ENCODE measurements around the gene HOMEZ. TPM values are rescaled to one million over a fixed set of nuclear protein-coding genes. Genes with fewer than 3 reads are reported as not detected.

The HOMEZ gene
- total and polyA plus RNA-seq, 2 of the 8 experiments (the other 6 are each of a cell fraction or from before 2014, with no cell fraction given), result 9.1 to 15.9 TPM

- no peak for FAIRE-seq
- H3K14ac ChIP-seq (ENCODE audit: insufficient read length), result no peak overlapping the region
- CTCF ChIA-PET (ENCODE audit: partially characterized antibody), result interaction anchor here (0.6 to 2.4 kb wide), 17 partner anchors 13 to 417 kb away, joined by 3 to 9 read pairs (median 4); no protein-coding TSS in a partner anchor
- H4K8ac ChIP-seq (ENCODE audit: extremely low read depth, insufficient read depth, low read length), result peak overlapping the region; percentile 88
- WGBS, 2 experiments (ENCODE audit: extremely low coverage in 1 of 2, insufficient coverage in 1 of 2, insufficient read length in 1 of 2, insufficient replicate concordance in 2 of 2, low coverage in 1 of 2, low lambda C conversion rate in 2 of 2, missing lambda C conversion rate in 1 of 2), result 2% methylated on average over 78 of the region's 87 CpGs; no CpG with 5 or more reads in 1 of the 2 experiments
- H3K79me1 ChIP-seq (ENCODE audit: low read depth, low read length), result no peaks in the 10 kb centered on the region
- no peaks in the 10 kb centered on the region for H3K36me3 ChIP-seq (ENCODE audit: control insufficient read depth in 2 of 4, insufficient read depth in 4 of 4, low read length in 3 of 4)
- peaks cover 1 to 5% of the 10 kb centered on the region in 2 experiments for H4K20me1 ChIP-seq (replicated peaks in 1 of 2; ENCODE audit: control insufficient read depth in 1 of 2, insufficient read depth in 2 of 2, low read length in 2 of 2)
- peak; percentile 95 to 96 for DNase-seq (ENCODE audit: low read depth in 1 of 2, low spot score in 2 of 2)
- H3K4ac ChIP-seq (replicated peaks; ENCODE audit: insufficient read length, low read depth, low read length), result no peak overlapping the region
- peak overlapping the region; percentile 84 for H4K5ac ChIP-seq (ENCODE audit: insufficient read length, low read depth, low read length)
- peak overlapping the region; percentile 47; the same call in 1 of the 2 replicates for H2AFZ ChIP-seq (ENCODE audit: low read length)
- peaks cover 16% of the 10 kb centered on the region for H3K23me2 ChIP-seq (ENCODE audit: low read depth, low read length)
- no peak overlapping the region for H3K23ac ChIP-seq (ENCODE audit: insufficient read length)
- POLR2A ChIA-PET (ENCODE audit: partially characterized antibody), result interaction anchor here (0.8 to 4.7 kb wide), 8 partner anchors 10 to 235 kb away, joined by 3 to 35 read pairs (median 4); partner anchors contain the start of genes HOMEZ, PABPN1 and SLC22A17
- peak overlapping the region; percentile 56 to 93 (median 73) for H3K4me3 ChIP-seq (ENCODE audit: extremely low read depth in 1 of 4, insufficient read depth in 2 of 4, low read depth in 3 of 4, low read length in 4 of 4)
- no peak overlapping the region for H2BK120ac ChIP-seq (replicated peaks; ENCODE audit: low read depth, low read length)
- H2AK5ac ChIP-seq (ENCODE audit: low read depth, low read length), result no peak overlapping the region
- H2BK5ac ChIP-seq (ENCODE audit: low read depth, low read length), result no peak overlapping the region; the same call in 1 of the 2 replicates
- no peak overlapping the region for H2BK20ac ChIP-seq (ENCODE audit: low read length)
- H4K91ac ChIP-seq (replicated peaks; ENCODE audit: insufficient read length, low read length), result no peak overlapping the region
- H3K4me1 ChIP-seq (replicated peaks in 1 of 4; ENCODE audit: control insufficient read depth in 3 of 4, insufficient read depth in 4 of 4, low read length in 3 of 4), result peaks cover 0 to 7% (median 1%) of the 10 kb centered on the region in 4 experiments; a peak in 4 of 7 replicates
- H3K9me3 ChIP-seq (ENCODE audit: insufficient read depth in 2 of 2, low read depth in 1 of 2, low read length in 1 of 2), result no peaks in the 10 kb centered on the region
- peak overlapping the region; percentile 65; the same call in 1 of the 2 replicates for H3K27ac ChIP-seq (ENCODE audit: low read depth, low read length)
- no peak overlapping the region for H2BK15ac ChIP-seq (ENCODE audit: low read length)
- peak overlapping the region; percentile 91 to 99 for H3K4me2 ChIP-seq (ENCODE audit: insufficient read depth in 1 of 2, low read depth in 2 of 2, low read length in 2 of 2)
- peak overlapping the region; percentile 44 for H3K56ac ChIP-seq (replicated peaks; ENCODE audit: insufficient read length, low read depth, low read length)
- no peak overlapping the region for H2BK12ac ChIP-seq (ENCODE audit: low read depth, low read length)
- peaks cover 8 to 43% (median 34%) of the 10 kb centered on the region in 4 experiments for H3K27me3 ChIP-seq (replicated peaks in 1 of 4; ENCODE audit: control insufficient read depth in 3 of 4, extremely low read depth in 1 of 4, insufficient read depth in 3 of 4, low read length in 3 of 4)
- peak overlapping the region; percentile 73 for H3K18ac ChIP-seq (ENCODE audit: extremely low read depth, low read length)
- no peaks in the 10 kb centered on the region for H3K79me2 ChIP-seq (ENCODE audit: control insufficient read depth in 1 of 2, insufficient read depth in 2 of 2, low read length in 2 of 2)
- H3K9ac ChIP-seq (replicated peaks in 1 of 4; ENCODE audit: extremely low read depth in 1 of 4, low read depth in 3 of 4, low read length in 3 of 4), result peak overlapping the region in 2 of 4 experiments; percentile 58 to 70; a peak in 4 of 7 replicates
- TF ChIP-seq SP4 (IDR thresholded peaks at IDR 0.05; ENCODE audit: low read length) (no peak), SP1 (IDR thresholded peaks at IDR 0.05; ENCODE audit: low read depth, low read length) (0 out of 2 replicates have a peak, but pooled peaks have one; percentile 13), CHD1 (IDR thresholded peaks at IDR 0.05; ENCODE audit: low read depth, low read length) (no peak), NANOG (IDR thresholded peaks at IDR 0.05; ENCODE audit: insufficient read depth, low read depth, low read length, poor library complexity, severe bottlenecking) (no peak), ZNF274 (IDR thresholded peaks at IDR 0.05; ENCODE audit: borderline replicate concordance, extremely low read depth, low read length) (no peak), SAP30 (IDR thresholded peaks at IDR 0.05; ENCODE audit: insufficient read depth, insufficient replicate concordance, low read length) (no peak), KDM1A (IDR thresholded peaks at IDR 0.05; ENCODE audit: borderline replicate concordance, low read length) (no peak)
Observed at GRCh38 chr14:23301288-23301968, 15.5 kb upstream of the HOMEZ start.

All from H1 (cell line).